Measurements from ENCODE around the gene SHCBP1L.

DNA sequence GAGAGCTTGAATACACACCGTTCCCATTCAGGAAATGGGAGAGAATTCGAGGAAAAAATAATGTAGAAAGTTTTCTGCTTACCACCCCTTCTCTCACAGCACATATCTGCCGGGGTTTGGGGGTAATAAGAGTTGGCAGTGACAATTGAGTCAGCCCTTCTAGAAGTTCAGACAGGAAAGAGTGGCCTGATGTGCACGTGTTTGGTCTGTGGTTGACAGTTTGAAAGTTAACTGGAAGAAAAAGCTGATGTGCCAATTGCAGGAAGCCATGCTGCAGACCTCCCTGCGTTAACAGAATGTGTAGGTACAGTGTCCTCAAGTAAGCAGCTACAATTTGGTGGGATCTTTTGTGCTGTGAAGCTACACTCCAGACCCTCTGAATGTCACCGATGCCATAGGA is 63.0 kb downstream of the SHCBP1L start:
- TF ChIP-seq, protein P1, sequence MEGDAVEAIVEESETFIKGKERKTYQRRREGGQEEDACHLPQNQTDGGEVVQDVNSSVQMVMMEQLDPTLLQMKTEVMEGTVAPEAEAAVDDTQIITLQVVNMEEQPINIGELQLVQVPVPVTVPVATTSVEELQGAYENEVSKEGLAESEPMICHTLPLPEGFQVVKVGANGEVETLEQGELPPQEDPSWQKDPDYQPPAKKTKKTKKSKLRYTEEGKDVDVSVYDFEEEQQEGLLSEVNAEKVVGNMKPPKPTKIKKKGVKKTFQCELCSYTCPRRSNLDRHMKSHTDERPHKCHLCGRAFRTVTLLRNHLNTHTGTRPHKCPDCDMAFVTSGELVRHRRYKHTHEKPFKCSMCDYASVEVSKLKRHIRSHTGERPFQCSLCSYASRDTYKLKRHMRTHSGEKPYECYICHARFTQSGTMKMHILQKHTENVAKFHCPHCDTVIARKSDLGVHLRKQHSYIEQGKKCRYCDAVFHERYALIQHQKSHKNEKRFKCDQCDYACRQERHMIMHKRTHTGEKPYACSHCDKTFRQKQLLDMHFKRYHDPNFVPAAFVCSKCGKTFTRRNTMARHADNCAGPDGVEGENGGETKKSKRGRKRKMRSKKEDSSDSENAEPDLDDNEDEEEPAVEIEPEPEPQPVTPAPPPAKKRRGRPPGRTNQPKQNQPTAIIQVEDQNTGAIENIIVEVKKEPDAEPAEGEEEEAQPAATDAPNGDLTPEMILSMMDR (IDR thresholded peaks at IDR 0.05): no peak
- no peak for TF ChIP-seq POLR2A (IDR thresholded peaks at IDR 0.05)

Measured in ovary (tissue), 3 donors.